RPMI8226 (cell line): Measurements from ENCODE around the gene FAM234A.
"Not testable (repeated sequence)": the region's sequence is repeated elsewhere in the genome, so short reads cannot be mapped to it uniquely, and the experiment has no call there.

ENCODE experiments used
- DNase-seq: peaks from one replicate; pipeline ENCODE4 v3.0.0-alpha.2; 2015

The FAM234A gene

DNA sequence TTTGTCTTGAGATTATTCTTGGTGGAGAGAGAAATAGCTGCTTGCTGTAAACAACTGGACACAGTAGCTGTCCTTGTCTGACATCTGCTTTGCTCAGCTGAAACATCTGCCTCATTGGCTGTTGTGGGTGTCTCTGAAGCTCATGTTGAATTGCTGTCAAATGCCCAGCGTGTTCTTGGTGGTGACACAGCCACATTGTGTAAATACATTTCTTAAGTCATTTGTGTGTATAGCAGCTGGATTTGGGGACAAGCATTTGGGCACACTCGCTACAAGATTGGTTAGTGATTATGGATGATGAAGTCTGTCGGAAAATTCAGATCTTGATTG, 5.3 kb downstream of the FAM234A start:
- DNase-seq: no peak

DNA sequence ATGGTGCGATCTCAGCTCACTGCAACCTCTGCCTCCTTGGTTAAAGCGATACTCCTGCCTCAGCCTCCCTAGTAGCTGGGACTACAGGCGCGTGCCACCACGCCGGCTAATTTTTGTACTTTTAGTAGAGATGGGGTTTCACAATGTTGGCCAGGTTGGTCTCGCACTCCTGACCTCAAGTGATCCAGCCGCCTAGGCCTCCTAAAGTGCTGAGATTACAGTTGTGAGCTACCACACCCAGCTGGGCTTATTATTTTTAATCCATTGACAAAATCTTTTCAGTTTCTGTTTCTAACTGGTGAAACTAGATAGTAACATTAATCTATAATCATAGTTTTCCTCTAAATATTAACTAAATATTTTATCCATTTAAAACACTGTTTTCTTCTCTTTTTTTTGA, 5.9 kb downstream of the FAM234A start:
- DNase-seq: peak; percentile 43

DNA sequence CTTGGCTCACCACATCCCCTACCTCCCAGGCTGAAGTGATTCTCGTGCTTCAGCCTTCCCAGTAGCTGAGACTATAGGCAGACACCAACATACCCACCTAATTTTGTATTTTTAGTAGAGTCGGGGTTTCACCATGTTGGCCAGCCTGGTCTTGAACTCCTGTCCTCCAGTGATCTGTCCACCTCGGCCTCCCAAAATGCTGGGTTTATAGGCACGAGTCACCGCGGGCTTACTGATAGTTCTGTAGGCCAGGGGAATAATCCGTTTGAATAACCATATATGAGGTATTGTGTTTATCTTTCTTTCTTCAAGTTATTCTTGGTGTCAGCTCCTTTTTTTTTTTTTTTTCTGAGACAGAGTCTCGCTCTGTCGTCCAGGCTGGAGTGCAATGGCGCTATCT, 7.7 kb downstream of the FAM234A start:
- no peak for DNase-seq

DNA sequence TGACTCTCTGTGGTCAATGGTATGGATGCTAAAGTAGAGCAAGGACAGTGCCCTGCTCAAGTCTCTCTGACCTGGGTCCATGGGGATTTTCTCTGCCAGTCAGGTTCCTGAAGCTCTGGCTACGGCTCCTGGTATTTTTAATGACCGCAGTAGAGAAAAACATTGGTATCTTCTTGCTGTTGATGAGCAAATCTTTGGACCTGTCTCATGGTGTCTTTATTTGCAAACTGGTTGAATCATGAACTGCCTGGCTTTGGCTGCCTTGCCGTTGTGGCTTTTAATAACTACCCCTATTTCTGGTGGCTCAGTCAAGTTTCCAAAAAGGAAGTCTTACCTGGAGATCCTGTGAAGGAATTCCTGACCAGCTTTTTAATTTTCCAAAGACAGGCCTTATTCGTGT, 8.7 kb downstream of the FAM234A start:
- DNase-seq: no peak

DNA sequence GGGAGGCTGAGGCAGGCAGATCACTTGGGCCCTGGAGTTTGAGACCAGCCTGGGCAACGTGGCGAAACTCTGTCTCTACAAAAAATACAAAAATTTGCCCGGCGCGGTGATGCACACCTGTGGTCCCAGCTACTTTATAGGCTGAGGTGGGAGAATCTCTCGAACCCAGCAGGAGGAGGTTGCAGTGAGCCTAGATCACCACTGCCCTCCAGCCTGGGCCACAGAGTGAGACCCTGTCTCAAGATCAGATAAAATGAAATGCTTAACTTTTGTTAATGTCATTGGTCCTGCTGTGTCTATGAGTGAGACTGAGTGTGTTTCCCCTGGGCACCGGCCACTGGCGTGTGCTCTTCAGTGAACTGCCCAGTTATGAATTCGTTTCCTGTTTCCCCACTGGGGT, 10.5 kb downstream of the FAM234A start:
- DNase-seq: no peak

DNA sequence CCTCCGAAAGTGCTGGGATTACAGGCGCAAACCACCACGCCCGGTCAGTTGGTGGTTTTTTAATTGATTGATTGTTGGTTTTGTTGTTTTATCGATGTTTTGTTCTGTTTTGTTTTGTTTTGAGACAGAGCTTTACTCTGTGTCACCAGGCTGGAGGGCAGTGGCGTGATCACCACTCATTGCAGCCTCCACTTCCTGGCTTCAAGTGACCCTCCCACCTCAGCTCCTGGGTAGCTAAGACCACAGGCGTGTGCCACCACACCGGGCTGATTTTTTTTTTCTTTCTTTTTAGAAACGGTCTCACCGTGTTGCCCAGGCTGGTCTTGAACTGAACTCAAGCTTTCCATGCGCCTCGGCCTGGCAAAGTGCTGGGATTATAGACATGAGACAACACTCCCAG, 12.4 kb downstream of the FAM234A start:
- DNase-seq: no peak

DNA sequence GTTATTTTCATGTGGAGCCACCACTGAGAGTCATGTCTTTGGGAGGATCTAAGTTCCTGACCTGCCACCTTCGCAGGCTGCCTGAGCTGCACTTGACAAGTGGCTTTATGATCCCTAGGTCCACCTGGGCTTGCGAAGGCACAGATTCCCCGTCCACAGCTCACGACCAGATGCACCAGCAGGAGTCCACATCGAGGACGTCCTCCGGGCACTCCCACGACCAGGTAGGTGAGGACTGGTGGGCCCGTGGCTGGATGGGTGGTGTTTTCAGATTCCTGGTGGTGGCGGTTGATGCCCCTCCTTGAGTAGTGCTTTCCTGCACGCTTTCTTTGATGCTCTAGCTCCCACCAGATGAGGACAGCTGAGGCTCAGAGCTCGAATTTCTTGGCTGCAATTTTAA, 14.8 kb downstream of the FAM234A start:
- DNase-seq: no peak

DNA sequence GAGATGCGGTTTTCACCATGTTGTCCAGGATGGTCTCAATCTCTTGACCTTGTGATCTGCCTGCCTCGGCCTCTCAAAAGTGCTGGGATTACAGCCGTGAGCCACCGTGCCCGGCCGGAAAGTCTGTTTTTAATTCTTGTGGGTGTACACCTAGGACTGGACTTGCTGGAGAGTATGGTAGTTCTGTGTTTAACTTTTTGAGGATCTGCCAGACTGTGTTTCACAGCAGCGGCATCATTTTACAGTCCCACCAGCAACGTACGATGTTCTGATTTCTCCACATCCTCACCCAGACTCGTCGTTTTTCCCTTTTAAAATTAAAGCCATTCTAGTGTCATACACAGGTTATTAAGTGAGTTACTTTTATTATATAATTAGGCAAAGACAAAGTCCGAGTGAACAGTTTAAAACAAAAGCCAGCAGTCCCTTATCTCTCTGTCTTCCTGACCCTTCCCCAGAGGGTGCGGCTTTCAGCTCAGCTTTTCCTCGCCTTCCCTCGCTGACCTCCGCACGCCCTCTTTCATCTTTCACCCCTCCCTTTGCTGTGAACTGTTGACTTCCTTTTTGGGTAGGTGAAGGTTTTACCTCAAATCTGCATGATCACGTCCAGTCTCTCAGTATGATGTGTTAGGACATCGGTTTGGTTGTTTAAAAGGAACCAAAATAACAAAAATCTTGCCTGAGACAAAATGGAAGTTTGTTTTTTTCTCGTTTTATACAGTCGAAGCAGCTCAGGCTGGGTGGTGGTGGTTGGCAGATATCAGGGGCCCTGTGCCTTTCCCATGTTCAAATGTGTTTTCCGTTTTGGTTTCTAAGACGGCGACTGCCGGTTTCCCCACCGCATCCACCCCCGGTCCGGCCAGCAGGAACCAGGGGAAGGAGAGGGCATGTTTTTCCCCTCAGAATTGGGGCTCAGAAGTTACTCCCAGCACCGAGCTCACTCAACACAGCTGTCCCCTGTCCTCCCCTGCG, 18.0 kb downstream of the FAM234A start:
- no peak for DNase-seq

DNA sequence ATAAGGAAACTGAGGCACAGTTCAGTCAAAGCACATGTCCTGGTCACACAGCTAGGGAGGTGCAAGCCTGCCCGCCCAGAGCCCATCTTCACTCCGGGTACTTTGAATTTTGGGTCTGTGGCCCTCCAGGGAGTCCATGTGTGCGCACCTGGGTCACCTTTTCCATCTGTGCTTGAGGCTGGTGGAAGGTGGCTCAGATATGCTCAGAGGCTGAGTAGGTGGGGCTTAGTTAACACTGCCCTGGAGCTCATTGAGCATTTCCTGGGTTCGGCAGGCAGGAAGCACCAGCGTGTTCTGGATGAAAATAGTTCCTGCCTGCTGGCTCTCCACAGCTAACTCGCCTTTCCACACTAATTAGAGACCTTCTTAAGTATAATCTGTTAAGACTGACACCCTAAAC, 19.2 kb downstream of the FAM234A start:
- no peak for DNase-seq

DNA sequence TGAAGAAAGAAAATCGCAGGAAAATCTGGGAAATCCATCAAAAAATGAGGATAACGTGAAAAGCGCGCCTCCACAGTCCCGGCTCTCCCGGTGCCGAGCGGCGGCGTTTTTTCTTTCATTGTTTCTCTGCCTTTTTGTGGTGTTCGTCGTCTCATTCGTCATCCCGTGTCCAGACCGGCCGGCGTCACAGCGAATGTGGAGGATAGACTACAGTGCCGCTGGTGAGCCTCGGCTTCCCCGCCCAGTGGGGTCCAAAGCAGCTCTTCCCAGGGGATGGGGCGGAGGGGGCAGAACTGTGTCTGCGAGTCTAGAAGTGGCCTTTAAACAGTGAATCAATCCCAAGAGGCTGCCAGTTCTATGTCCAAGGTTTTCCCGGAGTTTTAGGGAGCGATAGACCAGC, 19.8 kb downstream of the FAM234A start:
- DNase-seq: no peak

DNA sequence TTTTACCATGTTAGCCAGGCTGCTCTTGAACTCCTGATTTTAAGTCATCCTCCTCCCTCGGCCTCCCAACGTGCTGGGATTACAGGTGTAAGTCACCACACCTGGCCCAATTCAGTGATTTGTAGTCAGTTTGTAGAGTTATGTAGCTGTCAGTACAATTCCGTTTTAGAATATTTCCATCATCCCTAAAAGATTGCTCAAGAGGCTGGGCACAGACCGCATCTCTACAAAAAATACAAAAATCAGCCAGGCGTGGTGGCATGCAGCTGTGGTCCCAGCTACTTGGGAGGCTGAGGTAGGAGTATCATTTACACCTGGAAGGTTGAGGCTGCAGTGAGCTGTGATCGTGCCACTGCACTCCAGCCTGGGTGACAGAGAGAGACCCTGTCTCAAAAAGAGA, 20.6 kb downstream of the FAM234A start:
- no peak for DNase-seq

DNA sequence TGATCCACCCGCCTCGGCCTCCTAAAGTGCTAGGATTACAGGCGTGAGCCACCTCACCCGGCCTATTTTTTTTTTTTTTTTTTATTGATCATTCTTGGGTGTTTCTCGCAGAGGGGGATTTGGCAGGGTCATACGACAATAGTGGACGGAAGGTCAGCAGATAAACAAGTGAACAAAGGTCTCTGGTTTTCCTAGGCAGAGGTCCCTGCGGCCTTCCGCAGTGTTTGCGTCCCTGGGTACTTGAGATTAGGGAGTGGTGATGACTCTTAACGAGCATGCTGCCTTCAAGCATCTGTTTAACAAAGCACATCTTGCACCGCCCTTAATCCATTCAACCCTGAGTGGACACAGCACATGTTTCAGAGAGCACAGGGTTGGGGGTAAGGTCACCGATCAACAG, 23.5 kb downstream of the FAM234A start:
- DNase-seq: not testable (repeated sequence)

DNA sequence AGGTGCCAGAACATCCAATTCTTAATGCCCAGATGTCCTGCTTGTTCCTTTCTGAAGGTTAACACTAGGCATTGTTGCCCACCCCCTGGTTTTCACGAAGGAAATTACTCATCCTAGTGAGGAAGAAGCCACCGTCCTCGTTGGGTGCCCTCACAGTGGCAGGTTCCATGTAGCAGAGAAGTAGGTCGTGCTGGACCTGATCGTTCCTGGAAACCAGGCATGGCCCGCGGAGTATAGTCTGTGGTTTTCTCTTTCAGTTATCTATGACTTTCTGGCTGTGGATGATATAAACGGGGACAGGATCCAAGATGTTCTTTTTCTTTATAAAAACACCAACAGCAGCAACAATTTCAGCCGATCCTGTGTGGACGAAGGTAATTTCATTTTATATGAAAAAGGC, 24.6 kb downstream of the FAM234A start:
- DNase-seq: no peak

DNA sequence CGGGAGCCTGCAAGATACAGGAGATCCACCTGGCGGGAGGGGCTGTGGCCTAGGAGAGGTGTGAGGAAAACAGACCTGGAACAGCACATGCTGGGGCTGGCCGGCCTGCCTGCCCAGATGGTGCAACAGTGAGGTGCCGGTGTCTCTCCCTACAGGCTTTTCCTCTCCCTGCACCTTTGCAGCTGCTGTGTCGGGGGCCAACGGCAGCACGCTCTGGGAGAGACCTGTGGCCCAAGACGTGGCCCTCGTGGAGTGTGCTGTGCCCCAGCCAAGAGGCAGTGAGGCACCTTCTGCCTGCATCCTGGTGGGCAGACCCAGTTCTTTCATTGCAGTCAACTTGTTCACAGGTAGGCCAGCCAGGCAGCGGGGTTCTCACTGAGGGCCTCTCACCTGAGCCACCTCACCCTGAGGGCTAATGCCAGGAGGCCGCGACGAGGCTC, 25.2 kb downstream of the FAM234A start:
- no peak for DNase-seq

DNA sequence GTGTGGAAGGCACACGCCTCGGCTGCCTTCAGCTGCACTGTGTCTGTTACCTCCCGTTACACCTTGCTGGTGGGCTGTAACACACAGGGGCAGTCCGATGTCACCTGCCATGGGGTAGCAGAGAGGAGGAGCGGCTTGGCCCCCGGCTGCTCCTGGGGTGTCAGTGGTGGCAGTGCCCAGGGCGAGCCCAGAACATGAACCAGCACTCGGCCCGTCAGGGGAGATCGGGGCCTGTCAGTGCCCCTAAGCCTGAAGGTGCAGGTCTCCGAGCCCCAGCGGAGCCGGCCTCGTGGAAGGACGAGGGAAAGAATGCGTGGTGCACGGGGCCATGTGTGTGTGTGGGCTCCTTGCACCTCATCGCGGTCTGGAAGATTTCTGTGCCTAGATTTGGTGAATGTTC, 25.7 kb downstream of the FAM234A start:
- no peak for DNase-seq

DNA sequence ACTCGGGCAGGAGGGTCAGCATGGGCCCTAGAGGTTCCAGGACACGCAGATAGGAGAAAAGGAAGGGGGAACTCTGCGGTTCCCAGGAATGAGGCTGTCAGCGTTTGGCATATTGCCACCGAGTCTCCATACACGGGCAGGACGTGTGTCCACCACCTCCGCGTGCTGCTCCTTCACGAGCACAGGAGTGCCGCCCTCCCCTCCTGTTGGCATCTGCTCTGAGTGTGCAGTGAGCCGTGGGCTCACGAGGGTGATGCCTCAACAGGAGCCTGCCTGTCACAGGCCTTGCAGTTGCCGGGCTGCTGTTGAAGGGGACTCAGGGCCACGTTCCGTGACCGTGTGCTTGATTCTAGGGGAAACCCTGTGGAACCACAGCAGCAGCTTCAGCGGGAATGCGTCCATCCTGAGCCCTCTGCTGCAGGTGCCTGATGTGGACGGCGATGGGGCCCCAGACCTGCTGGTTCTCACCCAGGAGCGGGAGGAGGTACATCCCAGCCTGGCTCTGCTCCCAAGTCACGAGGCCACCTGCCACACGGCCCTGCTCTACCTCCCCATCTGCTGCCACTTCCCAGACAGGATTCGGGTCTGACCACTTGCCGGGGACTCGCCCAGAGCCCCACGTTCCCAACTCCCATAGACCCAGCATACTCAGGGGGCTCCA, 26.5 kb downstream of the FAM234A start:
- no peak for DNase-seq

DNA sequence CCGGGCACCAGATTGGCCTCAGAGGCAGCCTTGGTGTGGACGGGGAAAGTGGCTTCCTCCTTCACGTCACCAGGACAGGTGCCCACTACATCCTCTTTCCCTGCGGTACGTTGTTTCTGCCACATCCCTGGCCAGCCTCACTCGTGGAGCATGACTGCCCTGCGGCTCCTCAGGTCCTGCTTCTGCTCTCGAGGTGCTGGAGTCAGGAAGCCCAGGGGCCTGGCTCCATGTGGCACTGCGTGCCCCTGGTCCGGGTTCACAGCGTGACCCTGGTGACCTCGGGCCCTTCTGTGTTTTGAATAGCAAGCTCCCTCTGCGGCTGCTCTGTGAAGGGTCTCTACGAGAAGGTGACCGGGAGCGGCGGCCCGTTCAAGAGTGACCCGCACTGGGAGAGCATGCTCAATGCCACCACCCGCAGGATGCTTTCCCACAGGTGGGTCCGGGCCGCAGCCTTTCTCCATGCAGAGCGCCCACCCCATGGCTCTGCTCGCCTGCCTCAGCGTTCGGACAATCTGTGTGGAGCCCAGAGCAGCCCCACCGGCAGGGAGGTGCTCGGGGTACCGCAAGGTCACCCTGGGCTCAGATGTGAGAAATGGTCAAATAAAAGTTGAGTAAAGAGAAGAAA, 27.6 kb downstream of the FAM234A start:
- DNase-seq: no peak

DNA sequence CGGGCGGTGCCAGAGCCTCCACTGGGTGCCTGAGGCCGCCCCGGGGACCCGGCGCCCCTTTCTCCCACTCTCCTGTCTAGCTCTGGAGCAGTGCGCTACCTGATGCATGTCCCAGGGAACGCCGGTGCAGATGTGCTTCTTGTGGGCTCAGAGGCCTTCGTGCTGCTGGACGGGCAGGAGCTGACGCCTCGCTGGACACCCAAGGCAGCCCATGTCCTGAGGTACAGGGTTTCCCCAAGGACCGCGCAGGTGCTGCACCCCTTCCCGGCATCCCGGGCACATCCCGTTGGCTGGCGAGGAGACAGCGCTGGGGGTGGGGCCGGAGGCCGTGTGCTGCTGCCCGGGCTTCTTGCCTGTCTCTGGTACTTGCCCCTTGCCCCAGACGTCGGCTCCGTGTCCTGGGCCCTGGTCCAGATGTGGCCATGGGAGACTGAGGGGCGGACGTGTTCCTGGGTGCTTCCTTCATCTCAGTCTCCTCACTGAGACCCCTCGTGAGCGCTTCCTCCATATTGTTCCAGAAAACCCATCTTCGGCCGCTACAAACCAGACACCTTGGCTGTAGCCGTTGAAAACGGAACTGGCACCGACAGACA, 28.7 kb downstream of the FAM234A start:
- DNase-seq: no peak

DNA sequence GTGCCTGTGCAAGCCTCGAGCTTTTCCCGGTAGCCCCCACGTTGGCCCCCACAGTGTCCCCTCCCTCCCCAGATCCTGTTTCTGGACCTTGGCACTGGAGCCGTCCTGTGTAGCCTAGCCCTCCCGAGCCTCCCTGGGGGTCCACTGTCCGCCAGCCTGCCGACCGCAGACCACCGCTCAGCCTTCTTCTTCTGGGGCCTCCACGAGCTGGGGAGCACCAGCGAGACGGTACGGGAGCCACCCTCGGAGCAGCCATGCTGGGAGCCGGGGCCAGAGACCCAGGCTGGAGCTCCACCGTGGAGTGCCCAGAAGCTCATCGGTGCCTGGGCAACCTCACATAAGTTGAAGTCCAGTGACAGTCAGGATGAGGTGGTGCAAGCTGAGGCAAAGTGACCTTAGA, 29.3 kb downstream of the FAM234A start:
- no peak for DNase-seq

DNA sequence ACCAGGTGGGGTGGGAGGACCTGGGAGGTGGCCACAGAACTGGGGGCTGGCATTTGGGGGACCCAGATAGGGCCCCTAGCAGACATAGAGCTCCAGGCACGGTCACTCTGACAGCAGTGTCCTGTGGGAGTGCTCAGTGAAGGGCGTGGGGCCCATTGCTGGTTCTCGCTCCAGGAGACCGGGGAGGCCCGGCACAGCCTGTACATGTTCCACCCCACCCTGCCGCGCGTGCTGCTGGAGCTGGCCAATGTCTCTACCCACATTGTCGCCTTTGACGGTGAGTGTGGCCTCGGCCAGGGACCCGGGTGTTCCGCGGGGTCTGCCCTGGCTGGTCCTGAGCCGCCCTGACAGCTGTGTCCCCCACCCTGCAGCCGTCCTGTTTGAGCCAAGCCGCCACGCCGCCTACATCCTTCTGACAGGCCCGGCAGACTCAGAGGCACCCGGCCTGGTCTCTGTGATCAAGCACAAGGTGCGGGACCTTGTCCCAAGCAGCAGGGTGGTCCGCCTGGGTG, 29.9 kb downstream of the FAM234A start:
- DNase-seq: no peak

DNA sequence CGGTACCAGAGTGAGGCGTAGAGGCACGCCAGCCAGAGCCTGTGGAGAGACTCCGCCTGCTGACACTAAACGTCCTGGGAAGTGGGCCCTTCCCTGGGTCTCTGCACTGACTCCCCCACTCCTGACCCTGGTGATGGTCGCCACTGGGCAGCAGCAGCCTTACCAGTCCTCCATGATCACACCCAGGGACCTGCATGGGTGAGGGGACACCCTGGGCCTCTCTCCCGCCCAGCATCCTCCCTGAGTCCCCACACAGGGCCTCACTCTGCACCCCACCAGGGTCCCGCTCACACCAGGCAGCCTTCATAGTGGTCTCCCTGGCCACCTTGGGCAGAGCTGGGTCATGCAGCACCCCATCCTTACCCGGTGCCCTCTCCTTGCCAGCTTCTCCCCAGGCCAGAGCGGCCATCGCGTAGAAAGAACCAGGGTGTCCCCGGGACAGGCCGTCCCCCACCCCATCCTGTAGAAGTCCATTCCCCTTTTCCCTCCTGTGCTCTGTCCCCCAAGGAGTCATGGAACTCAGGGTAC, 30.4 kb downstream of the FAM234A start:
- no peak for DNase-seq

DNA sequence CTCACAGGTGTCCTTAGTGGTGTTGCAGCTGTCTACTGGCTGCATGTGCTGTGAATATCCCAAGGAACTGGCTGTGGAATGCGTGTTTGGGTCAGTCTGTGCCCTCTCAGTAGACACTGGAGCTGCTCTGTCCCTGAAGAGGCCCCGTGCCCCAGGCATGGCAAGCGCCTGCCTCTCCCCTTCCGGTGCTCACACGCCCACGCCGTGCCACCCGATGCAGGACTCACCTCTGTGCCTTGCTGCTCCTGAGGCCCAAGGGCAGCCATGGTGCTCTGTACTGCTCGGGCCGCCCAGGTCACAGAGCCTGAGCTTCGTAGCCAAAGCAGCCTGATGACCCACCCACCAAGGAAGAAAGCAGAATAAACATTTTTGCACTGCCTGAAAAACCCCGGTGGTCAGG, 31.1 kb downstream of the FAM234A start:
- no peak for DNase-seq
